Hindlimb muscle (tissue), 1 donor: ENCODE data around the gene B3GALT5. TPM values are rescaled to one million over a fixed set of nuclear protein-coding genes. Genes with fewer than 3 reads are reported as not detected.

Experiments
- DNase-seq: peaks from one replicate; pipeline ENCODE4 v3.0.0-alpha.2; 2013
- polyA plus RNA-seq: library from polyadenylated mRNA; unstranded; fragments of 120-200 nt; gene quantifications from one replicate; pipeline ENCODE4 v1.2.1, GENCODE V29; 2013; ENCODE audit not compliant: insufficient read length

The B3GALT5 gene
- polyA plus RNA-seq, 1 donor: 0.37 TPM

DNA sequence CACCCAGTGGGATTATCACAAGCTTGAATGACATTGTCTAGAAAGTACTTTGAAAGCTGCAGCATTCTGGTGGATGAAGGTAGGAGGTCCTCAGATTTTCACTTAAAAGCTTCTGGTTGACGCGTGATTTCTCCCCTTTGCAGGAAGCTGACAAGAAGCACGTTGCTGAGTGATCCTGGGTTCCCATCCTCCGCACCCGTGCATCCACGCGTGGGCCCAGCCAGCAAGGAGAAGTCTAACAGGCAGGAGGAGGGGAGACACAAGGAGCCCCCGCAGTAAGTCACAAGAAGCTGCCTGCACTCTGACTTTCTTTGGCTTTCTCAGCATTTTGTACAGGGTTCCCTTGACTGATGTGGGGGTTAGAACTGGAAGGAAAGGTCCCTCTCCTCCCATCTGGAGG is 7.8 kb upstream of the B3GALT5 start:
- no peak for DNase-seq

DNA sequence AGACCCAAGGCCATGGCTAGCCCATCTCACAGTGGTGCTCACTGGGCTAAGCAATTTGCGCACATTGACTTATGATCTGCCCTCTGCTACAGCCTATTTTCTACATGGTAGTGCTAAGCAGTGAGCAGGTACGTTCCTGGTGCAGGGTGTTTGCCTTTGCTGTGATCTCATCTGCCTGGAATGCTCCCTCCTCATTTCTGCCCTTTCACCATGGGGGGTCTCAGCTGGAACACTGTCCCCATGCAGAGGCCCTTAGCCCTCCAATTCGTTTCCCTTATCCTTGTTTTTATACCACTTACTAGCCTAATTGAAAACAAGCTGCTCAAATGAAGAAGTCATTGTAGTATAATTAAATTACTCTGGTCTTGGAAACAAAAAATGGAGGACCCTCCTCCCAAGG is 2.0 kb upstream of the B3GALT5 start:
- no peak for DNase-seq

DNA sequence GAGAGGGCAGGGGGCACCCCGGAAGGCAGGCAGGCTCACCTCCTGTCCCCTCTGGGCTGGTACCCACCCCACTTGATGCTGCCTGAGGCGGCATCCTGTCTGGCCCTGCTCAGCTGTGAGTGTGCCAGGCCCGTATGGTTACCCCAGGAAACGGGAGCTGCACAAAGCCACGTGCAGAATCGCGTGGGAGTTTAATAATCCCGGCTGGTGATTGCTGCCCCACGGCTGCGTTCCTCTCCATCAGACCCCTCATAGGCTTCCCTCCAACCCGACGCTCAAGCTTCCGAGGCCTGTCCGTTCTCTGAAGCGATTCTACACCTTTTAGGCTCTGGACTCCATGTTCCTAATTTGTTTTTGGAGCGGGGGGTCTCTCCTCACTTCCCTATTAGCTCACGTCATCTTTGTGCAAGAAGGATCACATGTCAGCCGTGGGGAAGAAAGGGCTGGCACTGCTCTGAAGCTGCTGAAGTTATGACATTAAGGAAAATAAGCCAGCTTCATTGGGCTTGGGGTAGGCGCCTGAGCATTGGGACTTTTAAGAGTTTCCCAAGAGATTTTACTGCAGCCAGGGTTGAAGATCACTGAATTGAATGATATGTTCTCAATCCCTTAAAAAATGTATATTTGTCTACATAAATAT is 1.1 kb upstream of the B3GALT5 start:
- no peak for DNase-seq

DNA sequence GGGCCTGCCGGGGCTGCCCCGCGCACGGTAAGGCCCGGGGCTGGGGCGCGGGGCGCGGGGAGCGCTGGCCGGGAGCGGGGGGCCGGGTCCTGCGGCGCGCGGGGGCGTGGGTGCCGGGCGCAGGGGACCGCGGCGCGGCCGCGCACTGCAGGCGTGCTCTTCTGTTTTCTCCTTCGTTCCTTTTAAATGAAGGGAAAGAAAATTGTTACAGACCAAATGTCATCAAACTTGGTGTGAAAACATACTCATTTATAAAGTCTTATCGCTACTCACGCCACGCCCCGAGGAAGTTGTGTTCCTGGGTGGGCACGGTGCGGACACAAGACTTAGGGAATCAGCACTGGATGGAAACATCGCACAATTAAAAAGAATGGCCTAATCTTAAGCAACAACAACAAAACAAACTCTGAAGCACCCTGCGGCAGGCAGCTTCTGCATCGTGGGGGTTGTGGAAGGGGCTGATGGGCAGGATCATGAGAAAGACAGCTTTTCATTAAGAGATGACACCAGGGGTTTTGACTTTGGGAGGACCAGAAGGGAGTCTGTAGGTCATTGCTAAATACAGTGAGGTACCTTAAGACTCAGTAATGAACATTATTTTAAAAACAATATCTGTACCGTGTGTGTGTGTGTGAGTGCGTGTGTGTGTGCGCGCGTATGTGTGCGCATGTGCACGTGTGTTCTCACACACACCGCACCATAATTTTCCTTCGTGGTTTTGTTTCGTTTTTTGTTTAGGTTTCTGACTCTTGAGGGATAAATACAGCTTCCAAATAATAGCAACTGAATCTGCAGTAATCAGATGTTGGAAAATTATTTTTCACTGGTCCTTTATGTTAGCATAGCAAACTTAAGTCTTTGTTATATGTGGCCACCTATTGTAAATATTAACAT is 548 bp downstream of the B3GALT5 start:
- no peak for DNase-seq

DNA sequence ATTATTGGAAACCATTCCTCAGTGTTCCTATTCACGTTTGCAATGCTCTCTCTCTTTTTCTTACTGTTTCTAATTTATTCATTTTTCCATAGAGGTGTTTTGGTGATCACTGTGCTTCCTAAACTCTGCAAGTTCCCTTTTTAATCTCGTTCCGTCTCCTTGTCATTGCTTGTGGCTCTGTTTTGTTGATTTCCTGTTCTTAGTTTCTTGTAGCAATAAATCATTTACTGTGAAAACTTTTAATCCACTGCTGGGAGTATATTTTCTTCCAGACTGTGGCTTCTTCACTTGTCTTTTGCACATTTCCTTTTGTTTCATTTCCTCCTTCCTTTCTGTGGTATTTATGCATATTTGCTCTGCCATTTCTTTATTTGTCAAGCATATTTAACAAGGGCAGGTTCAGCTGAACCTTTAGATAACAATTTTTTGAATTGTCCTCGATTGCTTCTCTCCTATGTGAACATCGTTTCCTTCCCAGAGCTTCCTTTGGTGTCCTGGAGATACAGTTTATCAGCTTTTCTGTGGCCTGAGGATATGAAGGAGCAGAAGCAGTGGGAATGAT is 3.6 kb downstream of the B3GALT5 start:
- no peak for DNase-seq

DNA sequence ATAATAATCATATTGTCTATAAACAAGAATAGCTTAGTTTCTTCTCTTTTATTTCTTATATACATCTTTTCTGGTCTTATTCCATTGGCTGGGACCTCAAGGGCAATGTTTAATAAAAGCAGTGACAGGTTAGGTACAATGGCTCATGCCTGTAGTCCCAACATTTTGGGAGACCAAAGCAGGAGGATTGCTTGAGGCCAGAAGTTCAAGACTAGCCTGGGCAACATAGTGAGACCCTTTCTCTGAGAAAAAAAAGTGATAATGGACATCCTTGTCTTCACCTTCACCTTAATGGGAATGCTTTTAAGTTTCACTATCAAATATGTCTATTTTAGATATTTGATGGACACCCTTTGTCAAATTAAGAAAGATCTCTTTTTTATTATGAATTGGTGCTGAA is 8.1 kb downstream of the B3GALT5 start:
- no peak for DNase-seq

DNA sequence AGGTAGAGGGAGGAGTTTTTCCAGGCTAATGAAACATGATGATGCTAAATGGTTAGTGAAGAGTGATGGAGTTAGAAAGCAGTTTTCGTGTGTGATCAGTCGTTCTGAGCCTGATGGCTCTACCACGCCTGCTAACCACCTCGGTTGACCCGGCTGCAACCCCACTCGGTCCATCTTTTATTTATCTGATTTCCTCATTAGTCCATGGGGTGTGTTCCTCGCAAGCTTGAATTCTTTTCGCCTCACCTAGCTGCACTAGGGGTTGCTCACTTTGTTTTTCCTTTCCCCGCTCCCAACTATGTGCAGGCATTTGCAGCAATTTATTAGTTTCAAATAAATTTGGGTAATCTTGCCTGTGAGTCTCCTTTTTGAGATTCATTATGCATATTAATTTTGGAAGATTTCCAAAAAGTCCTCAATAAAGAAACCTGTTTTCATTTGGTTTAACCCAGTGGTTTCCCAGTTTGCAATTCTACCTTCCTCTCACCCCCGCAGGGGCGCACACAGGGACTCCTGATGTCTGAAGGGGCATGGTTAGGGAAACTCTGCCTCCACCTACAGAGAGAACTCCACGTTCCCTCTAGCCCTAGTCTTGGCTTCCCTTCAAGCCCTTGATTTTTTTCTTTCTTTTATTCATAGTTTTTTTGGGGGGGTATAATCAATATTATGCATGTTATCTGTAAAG is 12.6 kb downstream of the B3GALT5 start:
- no peak for DNase-seq

DNA sequence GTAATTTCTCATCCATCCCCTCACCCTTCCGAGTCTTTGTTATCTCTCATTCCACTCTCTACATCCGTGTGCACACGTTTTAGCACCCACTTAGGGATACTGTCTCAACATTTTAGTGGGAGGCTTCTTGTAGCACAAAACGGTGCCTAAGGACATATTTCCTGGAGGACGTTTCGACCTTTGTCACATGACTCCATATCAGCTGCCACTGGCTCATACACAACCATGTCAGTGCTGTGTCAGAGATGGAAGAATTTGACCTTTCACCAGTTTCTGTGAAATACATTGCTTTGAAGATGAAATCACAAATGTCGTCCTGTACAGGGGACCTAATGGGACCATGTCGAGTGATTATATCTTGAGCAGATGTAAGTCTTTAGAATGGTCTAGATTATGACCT is 15.6 kb downstream of the B3GALT5 start:
- no peak for DNase-seq

DNA sequence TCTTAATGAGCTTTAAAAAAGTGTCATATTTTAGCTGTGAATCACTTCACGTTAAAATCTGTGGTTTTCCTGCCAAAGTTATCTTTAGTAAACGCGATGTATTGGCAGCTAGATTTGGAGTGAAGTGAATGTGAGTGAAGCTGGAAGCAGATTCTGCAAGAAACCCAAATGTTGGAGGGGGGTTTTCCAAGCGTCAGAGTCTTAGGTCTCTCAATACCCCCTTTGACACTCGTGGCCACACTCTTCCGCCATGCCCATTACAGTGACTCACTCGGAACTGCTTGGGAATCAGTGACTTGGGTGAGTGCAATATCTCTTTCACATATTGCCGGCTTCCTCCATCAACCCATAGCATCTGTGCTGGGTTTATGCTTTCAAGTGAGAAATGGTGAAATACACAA is 17.5 kb downstream of the B3GALT5 start:
- no peak for DNase-seq

DNA sequence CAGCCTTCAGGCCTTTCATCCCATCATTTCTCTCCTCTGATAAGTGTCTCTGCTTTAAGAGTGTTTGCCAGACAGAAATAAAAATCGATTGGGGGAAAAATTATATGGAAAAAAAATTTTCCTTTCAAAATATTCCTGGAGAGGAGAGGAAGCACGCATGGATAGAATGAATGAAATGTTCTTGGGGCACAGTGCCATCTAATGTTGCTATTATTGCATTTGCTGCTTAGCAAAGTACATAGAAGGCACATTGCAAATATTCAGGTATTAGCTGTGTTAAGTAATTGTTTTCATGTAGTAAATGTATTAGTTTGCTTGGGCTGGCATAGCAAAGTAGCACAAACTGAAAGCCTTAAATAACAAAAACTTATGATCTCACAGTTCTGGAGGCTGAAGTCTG is 18.1 kb downstream of the B3GALT5 start:
- peak; percentile 25 for DNase-seq

DNA sequence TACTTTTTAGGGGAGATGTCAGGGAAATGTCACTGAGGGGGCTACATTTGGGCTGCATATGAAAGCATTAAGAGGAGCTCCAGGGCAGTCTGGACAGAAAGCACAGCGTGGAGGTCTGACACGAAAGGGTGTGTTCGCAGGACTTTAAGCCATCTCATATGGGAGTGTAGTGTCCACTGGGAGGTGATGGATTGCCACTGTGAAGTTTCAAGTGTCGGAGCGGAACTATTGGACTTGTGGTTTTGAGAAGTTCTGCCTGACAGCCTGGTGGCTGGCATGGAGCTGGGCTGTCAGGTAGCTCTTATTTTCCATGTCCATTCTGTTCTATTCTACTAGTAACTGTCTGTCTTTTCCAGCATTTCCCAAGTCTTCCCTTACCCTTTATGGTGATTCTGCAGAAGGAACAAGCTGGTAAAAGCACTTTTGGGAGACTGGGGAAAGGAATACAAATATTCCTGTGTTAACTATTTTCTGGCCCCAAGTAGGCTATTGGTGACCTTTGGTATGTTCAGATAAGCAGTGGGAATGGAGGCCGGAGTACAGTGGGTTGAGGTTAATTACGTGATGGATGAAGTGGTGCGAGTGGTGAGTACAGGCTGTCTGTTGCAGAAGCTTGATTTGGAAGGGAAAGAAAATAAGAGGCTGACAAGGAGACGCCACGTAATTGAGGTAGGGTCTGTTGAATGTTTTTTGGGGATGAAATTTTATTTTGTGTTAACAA is 19.3 kb downstream of the B3GALT5 start:
- no peak for DNase-seq

DNA sequence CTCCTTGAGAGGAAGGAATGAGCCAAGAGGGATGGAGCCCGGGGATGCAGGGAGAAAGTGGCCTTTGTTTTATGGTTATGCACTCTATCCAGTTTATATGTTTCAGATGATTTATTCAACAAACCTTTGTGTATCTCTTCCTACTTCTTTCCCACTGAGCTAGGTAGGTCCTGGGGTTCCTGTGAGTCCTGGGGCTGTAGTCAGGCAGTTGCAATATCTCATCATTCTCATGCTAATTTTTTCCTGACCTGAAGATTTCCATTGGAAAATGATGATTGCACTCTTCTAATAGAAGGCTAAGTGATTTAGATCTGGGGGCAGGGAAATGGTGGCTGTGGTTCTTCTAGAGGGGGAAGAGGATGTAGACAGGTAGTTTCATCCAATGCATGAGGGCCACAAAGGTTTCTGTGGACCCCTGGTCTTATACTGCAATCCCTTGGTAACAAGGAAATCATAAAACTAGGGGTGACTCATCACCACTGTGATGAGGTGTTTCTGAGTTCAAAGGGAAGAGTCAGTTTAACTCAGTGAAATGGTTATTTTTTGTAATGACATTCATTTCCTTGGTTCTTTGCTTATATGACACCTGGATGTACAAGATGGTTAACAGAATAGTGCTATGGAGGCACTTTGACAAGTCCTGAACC is 20.2 kb downstream of the B3GALT5 start:
- no peak for DNase-seq

DNA sequence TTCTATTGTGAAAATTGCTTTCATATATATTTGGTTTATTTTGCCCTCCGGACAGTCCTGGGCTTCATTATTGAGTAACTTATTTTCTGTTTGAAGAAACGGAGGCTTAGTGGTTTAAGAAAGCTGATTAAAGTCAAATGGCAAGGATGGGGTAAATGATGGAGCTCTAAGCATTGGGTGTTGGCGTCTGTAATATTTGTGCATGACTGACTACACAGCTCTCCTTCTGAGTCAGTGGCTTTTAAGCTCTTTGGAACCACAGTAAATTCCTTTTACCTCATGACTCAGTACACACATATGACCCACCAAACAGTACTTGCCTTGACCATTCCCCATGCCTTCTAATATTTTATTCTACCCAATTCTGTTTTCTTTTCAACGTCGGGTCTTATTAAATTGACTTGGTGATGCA is 21.0 kb downstream of the B3GALT5 start:
- no peak for DNase-seq

DNA sequence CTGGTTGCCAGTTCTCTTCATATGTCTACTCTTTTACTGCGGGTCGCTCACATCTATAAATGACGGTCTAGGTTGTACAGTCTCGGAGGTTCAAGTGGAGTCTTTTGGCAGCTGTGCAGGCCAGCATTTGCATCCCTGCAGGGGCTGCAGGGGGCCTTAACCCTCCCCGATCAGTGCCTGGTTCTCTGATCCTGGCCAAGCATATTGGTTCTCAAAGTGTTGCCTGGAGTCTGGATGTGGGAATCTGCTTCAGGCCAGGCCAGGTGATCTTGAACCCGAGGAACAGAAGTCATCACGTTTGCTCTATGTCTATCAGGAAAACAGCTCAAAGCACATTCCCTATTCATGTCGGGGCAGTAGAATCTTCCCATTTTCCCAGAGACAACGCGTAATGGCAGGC is 21.8 kb downstream of the B3GALT5 start:
- DNase-seq: no peak

DNA sequence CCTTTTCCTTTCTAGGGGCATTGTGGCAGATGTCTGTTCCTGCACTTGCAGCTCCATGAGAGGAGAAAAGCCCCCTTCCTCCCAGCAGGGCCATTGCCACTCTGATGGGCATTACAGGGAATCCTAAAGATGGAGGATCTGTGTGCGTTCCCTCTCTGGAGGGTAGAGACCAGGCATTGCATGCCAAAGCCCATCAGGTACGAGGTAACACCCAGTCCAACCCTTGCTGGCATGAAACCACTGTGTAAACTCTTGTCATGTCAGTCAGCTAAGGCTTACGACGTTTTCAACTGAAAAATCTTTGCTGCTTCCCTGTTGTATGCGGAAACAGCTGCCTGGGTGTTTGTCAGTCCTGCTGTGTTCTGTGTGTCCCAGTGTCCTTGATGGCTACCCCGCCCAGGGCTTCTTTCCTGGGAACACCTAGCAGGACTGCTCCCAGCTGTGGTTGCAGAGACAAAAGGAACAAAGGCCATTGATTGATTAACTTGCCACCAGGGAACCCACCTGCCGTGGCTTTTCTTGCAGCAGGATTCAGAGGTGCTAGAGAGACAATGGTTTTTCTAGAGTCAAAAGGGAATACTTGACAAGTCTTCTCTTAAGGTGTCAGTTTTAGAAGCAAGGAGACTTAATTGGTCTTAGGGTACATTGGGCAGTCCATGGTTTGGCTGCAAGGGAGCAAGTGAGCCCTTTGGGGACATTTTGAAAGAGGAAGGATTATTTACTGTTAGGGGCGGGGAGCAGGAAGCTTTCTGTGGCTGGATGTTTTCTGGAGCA is 24.6 kb downstream of the B3GALT5 start:
- DNase-seq: no peak

DNA sequence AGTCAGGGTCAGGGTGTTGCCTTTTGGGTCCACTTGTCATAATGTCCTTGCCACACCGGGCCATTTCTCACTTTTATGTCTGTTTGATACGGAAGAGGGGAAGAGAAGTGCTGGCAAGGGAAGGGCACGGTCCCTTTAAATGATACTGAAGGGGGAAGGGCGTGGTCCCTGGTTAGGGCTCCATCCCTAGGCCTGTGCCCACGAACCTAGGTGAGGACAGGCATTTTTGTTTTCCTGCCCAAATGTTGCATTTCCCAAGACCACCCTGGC is 25.2 kb downstream of the B3GALT5 start:
- DNase-seq: no peak

DNA sequence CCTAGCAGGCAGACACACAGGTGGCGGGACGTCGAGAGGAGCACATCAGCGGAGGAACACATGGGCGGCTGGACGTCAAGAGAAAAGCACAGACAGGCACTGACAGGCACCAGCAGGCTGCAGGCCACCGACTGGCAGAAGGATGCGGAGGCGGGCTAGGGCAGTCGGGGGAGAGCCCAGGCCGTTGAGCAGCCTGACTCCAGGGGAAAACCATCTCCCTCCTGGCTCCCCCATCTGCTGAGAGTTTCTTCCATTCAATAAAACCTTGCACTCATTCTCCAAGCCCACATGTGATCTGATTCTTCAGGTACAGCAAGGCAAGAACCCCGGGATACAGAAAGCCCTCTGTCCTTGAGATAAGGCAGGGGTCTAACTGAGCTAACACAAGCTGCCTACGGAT is 25.5 kb downstream of the B3GALT5 start:
- DNase-seq: no peak

DNA sequence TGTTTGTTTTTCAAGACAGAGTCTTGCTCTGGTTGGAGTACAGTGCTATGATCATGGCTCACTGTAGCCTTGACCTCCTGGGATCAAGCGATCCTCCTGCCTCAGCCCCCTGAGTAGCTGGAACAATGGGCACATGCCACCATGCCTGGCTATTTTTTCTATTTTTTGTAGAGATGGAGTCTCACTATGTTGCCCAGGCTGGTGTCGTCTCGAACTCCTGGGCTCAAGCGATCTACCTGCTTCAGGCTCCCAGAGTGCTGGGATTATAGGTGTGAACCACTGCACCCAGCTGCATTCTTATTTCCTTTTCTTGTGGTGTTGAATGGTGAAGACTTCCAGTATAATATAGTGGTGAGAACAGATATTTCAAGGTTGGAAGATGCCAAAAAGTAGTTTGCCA is 28.0 kb downstream of the B3GALT5 start:
- DNase-seq: no peak

DNA sequence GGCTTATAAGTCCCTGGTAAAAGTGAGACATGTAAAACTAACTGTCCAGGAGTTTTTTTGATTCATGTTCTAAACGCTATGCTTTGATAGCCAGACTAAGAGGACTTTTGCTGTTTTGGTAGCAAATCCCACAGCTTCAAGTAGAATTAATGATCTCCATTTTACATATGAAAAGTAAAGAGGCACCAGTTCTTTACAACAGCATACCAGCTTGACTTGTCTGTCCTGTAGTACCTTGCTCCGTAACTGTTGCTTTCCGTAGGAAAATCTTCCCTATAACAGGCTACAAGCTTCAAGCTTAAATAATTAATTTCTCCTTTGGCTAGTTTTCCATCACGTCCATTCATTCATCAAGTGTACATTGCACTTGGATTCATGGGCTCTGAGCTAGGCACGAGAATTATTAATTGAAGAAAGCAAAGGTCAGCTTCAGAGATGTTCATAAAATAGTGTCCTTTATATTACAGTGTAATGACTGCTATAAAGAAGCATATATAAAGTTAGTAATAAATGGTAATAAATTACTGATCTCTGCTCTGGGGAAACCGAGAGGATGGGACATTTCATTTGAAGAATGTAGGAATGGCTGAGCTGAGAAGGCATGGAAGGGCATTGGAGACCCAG is 29.2 kb downstream of the B3GALT5 start:
- no peak for DNase-seq

DNA sequence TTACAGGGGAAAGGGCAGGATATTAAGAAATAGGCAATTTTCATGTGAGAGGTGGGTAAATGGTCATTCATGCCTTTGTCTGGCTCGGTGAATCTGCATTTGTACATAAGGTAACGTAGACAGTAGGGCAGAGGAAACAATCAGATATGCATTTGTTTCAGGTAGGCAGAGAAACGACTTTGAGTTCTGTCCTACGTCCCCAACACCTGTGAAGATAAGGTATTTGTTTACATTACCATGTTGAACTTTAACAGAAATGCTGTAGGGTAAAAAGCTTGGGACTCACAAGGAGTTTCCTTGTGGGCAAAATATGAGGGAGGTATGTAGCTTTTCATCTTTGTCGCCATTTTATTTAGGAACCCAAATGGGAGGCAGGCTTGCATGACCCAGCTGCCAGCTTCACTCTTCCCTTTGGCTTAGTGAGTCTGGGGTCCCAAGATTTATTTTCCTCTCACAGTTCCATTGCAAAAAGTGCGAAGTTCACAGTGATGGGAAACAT is 31.4 kb downstream of the B3GALT5 start:
- no peak for DNase-seq

DNA sequence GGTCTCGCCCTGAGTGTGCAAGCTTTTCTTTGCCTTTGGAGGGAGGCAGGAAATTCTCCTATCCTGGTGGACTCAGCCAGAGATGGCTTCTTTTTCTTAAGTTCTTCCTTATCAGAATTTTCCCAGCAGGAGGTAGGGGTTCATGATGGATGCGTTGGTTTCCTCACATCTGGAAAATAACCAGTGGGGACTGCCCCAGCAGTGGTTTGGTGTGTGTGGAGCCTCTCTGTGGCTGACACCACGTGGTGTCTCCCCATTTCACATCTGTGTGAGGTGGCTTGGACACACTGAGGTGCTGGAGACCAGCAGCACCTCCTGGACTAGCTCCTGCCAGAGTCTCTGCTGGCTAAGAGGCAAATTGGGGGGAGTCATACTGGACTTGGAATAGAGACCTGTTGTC is 32.6 kb downstream of the B3GALT5 start:
- DNase-seq: no peak
